Measurements from ENCODE around the gene BRK1.
"Not testable (repeated sequence)": the region's sequence is repeated elsewhere in the genome, so short reads cannot be mapped to it uniquely, and the experiment has no call there.

BRK1 gene

DNA sequence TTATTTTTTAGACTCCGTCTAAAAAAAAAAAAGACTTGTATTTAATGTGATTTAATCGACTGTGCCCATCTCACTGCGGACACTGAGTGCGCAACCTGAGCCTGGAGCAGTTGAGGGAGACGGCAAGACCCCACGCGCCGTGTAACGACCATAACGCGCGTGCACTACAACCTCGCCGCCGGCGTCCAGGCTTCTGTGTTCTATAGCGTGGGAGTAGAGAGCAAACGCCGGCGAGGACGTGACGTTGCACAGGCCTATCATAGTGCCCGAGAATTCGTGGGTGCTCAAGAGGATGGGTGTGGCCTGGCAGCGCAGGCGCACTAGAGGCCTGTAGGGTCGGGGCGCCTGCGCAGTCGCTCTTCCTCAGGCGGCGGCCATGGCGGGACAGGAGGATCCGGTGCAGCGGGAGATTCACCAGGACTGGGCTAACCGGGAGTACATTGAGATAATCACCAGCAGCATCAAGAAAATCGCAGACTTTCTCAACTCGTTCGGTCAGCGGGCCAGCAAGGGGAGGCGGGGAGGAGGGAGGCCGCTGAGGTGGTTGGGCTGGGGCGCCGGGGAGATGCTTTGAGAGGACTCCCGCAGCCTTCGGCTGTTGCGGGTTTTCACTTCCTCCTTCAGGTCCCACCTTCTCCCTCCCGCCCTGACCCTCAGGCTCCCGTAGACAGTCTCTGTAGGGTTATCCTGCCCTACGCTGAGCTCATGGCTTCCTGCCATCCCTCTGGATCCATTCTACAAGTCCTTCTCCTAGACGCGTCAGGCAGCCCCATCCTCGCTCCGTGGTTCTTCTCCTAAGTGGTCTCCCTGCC lies at the start of gene BRK1:
Gene BRK1, plus strand, starts transcription at position 350 of the 812 bp plus-strand sequence. Its CDS starts 27 bp downstream, at position 377.
- DNase-seq, result peak; percentile 97

DNA sequence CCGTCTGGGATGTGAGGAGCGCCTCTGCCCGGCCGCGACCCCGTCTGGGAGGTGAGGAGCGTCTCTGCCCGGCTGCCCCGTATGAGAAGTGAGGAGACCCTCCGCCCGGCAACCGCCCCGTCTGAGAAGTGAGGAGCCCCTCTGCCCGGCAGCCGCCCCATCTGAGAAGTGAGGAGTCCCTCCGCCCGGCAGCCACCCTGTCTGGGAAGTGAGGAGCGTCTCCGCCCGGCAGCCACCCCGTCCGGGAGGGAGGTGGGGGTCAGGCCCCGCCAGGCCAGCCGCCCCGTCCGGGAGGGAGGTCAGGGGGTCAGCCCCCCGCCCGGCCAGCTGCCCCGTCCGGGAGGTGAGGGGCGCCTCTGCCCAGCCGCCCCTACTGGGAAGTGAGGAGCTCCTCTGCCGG lies 45.4 kb upstream of the BRK1 start:
- DNase-seq, result not testable (repeated sequence)

DNA sequence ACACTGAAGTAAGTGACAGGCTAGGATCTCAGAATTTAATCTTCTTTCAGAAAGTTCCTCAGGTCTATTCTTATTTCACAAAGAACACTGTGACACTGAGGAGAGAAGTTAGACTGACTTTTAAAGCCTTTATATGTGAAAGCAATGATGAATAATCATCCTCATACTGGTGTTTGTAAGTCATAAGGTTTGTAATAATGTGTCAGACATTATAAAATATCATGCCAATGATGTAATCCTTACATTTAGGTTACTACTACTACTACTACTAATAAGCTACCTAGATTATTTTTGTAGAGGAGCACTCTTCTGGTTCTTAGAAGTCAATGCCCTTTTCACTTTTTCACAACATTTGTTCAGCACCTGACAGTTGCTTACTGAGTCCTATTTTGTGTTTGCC lies 40.8 kb upstream of the BRK1 start:
- no peak for DNase-seq

DNA sequence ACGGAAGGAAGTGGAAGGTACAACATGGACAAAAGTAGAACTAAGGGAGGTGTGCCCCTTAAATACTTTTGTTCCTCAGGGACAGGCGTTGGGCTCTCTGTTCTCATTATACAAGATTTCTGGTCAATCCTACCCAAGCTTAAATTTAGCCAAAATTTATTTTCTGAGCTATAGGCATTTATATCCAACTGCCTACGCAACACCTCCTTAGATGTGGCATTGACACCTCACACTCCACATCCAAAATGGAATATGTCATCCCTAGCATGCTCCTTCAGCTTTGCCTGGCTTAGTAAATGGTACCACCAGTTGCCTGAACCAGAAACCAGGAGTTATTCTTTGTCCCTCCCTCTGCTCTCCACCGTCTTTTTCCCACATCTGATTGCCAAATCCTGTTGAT lies 33.6 kb upstream of the BRK1 start:
- DNase-seq, result no peak

DNA sequence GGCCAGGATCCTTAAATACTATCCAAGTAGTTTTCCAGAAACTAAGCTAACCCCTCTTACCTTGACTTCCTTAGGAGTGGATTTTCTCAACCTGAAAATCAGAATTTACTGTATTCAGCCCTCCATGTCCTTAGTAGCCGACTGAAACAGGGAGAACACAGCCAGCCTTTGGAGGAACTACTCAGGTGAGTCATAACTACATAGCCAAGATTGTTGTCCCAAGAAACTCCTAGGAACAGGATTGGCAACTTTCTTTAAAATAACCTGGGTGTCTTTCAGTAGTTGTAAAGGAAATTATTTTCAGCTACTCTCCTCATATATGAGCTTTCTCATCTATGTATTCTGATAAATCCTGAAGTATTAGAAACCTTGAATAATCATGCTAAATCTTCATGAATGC lies 29.7 kb upstream of the BRK1 start:
- DNase-seq, result no peak

DNA sequence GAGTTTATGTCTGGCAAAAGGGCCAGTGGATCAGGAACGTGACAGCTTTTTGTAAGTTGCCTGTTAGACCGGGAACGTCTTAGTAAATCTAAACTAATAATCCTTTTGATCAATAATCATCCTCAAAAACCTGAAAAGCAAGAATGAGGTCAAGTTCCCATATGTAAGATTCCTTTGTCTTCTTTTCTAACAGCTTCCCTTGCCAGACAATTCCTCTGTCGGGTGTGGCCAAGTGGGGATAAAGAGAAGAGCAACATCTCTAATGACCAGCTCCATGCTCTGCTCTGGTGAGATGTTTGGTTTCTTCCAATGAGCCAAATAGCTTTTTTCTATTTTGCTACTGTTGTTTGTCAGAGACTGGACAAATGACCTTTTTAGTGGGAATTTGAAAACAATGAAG lies 27.2 kb upstream of the BRK1 start:
- DNase-seq, result no peak

DNA sequence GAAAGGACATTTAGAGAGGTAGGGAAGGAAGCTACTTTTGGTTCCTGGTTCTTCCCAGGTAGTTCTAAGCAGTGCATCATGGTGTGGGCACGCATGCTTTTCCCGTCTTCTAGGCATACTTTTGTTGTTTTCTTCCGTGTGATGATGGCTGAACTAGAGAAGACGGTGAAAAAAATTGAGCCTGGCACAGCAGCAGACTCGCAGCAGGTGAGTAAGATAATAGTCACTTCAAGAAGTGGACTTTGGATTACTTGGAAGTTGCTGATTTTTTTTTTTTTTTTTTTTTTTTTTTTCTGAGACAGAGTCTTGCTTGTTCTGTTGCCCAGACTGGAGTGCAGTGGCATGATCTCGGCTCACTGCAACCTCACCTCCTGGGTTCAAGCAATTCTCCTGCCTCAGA lies 25.3 kb upstream of the BRK1 start:
- no peak for DNase-seq

DNA sequence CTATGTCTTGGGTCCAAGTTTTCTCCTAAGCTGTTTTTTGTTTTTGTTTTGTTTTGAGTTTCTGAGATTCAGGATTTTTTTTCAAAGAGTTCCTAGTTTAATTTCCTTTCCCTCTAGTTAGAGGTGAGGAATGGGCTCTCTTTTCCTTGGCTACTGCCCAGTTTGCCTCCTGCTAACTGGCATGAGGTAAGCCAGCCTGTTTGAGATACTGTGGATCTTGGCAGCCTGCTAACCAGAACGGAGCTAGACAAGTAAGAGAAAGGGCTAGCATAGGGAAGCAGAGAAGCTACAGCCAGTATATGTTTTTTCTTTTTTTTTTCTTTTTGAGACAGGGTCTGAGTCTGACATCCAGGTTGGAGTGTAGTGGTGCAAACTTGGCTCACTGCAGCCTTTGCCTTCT lies 24.7 kb upstream of the BRK1 start:
- DNase-seq, result not testable (repeated sequence)

DNA sequence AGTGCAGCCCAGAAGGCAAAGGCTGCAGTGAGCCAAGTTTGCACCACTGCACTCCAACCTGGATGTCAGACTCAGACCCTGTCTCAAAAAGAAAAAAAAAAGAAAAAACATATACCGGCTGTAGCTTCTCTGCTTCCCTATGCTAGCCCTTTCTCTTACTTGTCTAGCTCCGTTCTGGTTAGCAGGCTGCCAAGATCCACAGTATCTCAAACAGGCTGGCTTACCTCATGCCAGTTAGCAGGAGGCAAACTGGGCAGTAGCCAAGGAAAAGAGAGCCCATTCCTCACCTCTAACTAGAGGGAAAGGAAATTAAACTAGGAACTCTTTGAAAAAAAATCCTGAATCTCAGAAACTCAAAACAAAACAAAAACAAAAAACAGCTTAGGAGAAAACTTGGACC lies 24.1 kb upstream of the BRK1 start:
- not testable (repeated sequence) for DNase-seq

DNA sequence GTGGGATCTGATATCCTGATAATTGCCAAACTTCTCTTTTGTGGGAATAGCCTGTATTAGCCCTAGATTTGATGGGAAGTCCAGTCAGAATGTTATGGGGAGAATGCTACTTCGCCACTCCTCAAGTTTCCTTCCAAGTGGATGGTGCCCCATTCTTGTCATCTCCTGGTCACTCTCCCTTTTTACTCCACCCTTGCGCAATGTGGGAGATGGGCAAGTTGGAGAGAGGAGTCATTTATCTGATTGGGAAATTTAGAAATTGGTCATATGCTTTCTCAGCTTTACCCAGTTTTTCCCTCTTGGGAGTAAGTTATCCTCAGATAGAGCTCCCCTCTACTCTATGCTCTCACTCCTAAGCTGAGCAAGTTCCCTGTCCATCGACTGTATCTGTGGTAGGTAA lies 21.8 kb upstream of the BRK1 start:
- DNase-seq, result no peak

DNA sequence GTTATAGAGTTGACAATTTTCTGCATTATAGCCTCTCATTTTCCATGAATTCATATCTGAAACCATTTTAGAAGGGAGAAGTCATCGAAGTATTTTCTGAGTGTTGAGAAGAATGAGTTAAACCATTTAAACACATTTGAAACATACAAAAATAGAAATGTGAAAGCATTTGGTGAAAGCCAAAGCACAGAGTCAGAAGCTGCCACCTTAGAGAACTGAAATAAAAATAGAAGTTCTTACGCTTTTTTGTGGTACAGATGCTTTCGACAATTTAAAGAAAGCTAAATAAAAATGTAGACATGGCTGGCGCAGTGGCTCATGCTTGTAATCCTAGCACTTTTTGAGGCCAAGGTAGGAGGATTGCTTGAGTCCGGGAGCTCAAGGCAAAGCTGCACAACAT lies 16.4 kb upstream of the BRK1 start:
- no peak for DNase-seq

DNA sequence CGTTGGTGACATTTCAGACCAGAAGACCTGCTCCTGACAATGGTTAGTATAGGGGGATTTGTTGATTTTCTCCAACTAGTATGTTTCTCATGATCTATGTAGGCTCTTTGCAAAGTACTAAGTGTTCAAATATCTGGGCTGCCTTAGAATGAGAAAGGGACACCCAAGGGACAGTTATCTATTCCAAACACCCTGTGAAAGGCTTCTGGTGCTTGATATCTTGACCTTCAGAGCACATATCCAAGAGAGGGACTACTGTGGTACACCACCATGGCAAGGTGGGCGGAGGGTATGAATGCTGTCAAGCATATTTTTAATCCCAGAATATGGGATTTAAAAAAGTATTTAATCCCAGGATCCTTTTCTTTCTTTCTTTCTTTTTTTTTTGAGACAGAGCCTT lies 8.6 kb upstream of the BRK1 start:
- no peak for DNase-seq

DNA sequence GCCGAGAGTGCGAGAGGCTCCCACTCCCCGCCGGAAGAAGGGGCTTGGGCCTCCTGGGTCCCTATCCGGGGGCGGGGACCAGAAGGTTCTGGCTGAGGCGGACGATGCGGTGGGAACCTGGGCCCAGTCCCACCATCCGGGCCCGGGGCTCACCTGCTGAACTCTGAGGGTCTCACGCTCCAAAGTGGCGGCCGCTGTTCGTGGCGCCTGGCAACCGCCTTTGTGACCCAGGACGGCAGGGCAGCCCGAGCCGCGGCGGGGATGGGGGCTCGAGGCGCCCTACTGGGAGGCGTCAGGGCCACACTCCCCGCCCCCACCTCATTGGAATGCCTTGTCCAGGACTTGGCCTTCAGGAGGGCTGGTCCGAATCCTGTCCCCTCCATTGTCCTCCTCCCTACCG lies 7.4 kb upstream of the BRK1 start, which contains the start of gene FANCD2OS:
Gene FANCD2OS, minus strand, starts transcription at position 165 of the 400 bp plus-strand sequence. CDS start 3,481 bp downstream, outside the sequence.
- DNase-seq, result no peak

DNA sequence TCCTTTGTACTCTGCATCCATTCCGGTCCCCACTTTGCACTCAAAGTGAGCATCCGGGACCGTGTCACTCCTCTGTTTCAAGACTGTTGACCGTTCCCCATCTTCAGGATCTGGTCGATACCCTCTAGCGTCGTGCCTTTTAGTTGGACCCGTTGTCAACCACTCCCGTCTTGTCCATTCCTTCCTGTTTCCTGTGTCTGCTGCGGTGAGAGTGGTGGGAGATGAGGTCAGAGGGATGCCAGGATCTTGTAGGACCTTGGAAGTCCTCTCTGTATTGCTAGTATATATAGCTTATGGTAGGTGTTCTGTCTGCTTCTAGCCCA lies 624 bp downstream of the BRK1 start:
- no peak for DNase-seq

DNA sequence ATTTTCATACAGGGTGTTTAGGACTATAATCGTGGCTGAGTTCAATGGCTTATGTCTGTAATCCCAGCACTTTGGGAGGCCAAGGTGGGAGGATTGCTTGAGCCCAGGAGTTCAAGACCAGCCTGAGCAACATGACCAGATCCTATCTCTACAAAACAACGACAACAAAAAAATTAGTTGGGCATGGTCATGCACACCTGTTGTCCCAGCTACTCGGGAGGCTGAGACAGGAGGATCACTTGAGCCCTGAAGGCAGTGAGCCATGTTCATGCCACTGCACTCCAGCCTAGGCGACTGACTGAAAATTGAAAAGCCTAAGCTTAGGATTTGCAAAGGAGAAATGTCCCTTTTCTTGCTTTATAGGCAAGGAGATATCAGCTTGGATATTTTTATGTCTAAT lies 1.5 kb downstream of the BRK1 start:
- no peak for DNase-seq

DNA sequence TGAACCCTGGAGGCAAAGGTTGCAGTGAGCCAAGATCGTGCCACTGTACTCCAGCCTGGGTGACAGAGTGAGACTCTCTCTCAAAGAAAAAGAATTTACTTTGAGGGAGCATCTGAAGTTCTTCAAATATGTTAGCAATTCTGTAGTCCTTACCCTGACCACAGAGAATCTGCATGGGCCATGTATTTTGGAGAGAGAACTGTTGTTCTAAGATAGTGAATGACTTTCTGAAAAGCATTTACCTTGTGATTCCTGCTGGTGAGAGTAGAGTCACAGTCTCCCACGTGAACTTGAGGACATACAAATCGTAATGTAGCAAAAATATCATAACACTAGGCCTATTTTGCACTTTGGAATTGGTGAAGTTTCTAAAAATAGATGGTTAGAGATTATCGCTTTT lies 3.9 kb downstream of the BRK1 start:
- DNase-seq, result no peak

DNA sequence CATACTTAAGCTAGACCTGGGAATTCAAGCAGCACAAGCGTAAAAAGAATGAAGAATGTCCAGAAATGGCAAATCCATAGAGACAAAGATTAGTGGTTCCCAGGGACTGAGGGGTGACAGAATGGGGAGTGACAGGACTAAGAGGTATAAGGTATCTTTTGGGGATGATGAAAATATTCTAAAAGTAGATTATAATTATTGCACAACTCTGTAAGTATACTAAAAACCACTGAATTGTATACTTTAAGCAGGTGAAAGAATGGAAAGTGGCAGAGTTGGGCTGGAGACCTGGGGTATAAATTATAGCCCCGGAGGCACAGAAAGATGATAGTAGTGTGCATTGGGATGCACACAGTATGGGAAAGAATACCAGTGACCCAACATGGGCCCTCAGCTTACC lies 5.6 kb downstream of the BRK1 start:
- no peak for DNase-seq

DNA sequence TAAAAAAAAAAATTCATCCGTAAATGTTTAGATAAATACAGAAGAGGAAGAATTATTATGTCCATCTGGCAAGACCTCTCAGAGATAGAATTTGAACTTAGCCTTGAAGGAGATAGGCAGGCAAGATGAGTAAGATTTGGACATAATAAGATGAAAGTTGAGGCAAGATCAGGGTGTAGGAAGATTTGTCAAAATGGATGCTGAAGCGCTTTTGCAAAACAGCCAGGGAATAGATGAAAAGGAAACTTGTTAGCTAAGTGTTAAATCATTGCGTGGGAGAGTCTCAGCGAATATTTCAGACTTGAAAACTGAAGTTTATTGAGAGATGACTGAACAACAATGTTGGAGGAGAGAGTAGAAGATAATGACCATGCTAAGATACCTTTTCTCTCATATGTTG lies 7.2 kb downstream of the BRK1 start:
- no peak for DNase-seq

DNA sequence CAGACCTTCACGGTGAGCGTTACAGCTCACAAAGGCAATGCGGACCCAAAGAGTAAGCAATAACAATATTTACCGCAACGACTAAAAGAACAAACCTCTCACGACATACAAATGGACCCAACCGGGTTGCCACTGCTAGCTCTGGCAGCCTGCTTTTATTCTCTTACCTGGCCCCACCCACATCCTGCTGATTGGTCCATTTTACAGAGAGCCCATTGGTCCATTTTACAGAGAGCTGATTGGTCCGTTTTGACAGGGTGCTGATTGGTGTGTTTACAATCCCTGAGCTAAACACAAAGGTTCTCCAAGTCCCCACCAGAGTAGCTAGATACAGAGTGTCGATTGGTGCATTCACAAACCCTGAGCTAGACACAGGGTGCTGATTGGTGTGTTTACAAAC lies 20.4 kb downstream of the BRK1 start:
- peak; percentile 17 for DNase-seq

DNA sequence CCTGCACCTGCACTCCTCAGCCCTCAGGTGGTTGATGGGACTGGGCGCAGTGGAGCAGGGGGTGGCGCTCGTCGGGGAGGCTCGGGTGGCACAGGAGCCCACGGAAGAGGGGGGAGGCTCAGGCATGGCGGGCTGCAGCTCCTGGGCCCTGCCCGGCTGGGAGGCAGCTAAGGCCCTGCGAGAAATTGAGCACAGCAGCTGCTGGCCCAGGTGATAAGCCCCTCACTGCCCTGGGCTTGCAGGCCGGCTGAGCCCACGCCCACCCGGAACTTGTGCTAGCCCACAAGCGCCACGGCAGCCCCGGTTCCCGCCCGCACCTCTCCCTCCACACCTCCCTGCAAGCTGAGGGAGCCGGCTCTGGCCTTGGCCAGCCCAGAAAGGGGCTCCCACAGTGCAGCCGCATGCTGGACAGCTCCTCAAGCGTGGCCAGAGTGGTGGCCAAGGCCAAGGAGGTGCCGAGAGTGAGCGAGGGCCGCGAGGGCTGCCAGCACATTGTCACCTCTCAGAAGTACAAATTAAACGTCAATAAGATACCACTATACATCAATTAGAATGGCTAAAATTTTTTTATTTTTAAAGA lies 21.0 kb downstream of the BRK1 start:
- DNase-seq, result no peak

DNA sequence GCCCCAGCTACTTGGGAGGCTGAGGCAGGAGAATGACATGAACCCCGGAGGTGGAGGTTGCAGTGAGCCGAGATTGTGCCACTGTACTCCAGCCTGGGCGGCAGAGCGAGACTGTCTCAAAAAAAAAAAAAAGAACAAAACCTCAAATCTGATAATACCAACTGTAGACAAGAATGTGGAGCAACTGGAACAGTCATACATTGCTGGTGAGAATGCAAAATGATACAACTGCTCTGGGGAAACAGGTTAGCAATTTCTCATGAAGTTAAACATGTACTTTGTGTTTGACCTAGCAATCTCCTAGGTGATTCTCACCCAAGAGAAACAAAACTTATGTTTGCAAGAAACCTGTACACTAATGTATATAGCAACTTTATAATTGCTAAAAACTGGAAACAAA lies 21.7 kb downstream of the BRK1 start:
- no peak for DNase-seq

DNA sequence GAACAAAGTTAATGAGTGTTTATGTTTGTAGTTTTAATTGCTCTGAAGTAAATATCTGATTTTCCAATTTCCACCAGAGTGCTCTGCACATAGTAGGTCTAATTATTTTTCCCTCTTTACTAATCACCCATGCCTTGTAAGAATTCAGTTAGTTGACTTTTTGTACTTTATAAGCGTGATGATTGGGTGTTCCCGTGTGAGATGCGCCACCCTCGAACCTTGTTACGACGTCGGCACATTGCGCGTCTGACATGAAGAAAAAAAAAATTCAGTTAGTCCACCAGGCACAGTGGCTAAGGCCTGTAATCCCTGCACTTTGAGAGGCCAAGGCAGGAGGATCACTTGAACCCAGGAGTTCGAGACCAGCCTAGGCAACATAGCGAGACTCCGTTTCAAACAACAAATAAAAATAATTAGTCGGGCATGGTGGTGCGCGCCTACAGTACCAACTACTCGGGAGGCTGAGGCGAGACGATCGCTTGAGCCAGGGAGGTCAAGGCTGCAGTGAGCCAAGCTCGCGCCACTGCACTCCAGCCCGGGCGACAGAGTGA lies 25.6 kb downstream of the BRK1 start:
- DNase-seq, result no peak

DNA sequence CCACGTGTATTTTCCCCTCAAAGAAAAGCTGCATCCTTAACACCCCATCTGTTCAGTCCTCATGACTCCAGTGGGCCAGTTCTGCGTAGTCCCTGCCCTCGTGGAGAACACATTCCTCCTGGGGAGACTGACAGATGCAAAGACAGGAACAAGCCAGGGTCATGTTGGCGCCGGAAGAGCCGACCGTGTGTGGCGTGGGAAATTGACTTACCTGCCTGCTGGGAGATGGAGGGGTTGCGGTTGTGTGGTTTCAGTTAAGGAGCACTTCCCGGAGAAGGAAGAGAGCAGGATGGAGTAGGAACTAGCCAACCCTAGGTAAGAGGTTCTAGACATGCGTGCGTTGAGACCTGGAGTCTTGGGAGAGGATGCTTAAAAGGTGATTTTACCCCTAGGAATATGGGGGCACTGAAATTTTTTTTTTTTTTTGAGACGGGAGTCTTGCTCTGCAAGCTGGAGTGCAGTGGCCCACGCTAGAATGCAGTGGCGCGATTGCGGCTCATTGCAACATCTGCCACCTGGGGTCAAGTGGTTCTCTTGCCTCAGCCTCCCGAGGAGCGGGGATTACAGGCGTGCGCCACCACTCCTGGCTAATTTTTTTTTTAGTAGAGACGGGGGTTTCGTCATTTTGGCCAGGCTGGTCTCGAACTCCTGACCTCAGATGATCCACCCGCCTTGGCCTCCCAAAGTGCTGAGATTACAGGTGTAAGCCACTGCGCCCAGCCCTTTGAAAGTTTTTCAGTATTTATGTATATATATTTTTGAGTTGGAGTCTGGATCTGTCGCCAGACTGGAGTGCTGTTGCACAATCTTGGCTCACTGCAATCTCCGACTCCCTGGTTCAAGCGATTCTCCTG lies 27.5 kb downstream of the BRK1 start:
- peak; percentile 32 for DNase-seq

DNA sequence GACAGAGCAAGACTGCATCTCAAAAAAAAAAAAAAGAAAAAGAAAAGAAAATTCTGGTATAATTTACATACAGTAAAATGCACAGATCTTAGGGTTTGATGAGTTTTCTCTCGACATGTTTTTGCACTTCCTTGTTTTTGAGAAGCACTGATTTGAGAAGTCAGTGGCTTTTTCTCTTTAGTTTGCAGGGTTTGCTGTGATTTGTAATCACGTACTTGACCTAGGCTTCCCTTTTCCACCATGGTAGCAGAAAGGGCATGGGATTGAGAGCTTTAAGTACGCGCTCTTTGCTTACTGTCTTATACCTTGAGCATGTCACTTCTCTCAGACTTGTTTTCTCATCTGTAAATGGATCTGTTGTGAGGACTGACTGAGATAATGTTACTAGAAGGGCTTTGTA lies 30.2 kb downstream of the BRK1 start:
- no peak for DNase-seq
